ENCODE results near the gene COL6A1. TPM values are rescaled to one million over a fixed set of nuclear protein-coding genes. Genes with fewer than 3 reads are reported as not detected.

COL6A1 gene, protein sequence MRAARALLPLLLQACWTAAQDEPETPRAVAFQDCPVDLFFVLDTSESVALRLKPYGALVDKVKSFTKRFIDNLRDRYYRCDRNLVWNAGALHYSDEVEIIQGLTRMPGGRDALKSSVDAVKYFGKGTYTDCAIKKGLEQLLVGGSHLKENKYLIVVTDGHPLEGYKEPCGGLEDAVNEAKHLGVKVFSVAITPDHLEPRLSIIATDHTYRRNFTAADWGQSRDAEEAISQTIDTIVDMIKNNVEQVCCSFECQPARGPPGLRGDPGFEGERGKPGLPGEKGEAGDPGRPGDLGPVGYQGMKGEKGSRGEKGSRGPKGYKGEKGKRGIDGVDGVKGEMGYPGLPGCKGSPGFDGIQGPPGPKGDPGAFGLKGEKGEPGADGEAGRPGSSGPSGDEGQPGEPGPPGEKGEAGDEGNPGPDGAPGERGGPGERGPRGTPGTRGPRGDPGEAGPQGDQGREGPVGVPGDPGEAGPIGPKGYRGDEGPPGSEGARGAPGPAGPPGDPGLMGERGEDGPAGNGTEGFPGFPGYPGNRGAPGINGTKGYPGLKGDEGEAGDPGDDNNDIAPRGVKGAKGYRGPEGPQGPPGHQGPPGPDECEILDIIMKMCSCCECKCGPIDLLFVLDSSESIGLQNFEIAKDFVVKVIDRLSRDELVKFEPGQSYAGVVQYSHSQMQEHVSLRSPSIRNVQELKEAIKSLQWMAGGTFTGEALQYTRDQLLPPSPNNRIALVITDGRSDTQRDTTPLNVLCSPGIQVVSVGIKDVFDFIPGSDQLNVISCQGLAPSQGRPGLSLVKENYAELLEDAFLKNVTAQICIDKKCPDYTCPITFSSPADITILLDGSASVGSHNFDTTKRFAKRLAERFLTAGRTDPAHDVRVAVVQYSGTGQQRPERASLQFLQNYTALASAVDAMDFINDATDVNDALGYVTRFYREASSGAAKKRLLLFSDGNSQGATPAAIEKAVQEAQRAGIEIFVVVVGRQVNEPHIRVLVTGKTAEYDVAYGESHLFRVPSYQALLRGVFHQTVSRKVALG
- total RNA-seq, result 539 to 636 TPM (median 611 TPM) in 3 replicates

DNA sequence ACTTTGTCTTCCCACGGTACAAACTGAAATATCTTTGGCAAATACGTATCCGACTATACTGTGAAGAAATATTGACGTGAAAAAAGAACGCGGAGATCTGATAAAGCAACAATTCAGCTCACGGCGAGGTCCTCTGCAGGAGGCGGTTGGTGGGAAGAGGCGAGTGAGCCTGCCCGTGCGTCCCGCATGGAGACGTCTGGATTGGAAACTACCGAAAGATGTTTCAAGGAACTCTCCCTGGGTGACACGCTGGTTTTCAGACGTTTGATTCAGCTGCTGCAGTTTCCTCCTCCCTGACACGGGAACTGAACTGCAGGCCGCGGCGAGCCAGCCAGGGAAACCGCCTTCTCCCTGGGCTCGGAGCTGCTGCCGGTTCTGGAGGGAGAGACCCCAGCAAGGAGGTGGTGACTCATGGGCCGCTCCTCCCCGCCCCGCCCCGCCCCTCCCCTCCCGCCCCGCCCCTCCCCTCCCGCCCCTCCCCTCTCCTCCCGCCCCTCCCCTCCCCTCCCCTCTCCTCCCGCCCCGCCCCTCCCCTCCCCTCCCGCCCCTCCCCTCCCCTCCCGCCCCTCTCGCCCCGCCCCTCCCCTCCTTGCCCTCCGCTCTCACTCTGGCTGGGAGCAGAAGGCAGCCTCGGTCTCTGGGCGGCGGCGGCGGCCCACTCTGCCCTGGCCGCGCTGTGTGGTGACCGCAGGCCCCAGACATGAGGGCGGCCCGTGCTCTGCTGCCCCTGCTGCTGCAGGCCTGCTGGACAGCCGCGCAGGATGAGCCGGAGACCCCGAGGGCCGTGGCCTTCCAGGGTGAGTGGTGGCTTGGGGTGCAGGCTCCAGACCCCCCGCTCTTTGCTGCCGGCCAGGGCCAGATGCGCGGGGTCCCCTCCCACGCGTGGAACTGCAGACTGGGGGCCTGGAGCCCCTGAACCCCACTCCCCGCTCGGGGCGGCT, at the start of gene COL6A1:
TSS of gene COL6A1 (plus strand) at position 620 of the 941 bp plus-strand sequence. CDS start at position 701, 81 bp downstream.
- DNase-seq (ENCODE audit: low spot score in 2 of 2, unreplicated experiment in 2 of 2), result peak; percentile 60 to 73
- peaks cover 11% of the 10 kb centered on the region for H3K36me3 Mint-ChIP-seq
- peak within 1 kb of the TSS; percentile 72 for H3K4me3 Mint-ChIP-seq
- H3K27ac Mint-ChIP-seq, result no peak within 1 kb of the TSS
- H3K4me1 Mint-ChIP-seq, result peaks cover 16% of the 10 kb centered on the region
- TF ChIP-seq, protein P1, sequence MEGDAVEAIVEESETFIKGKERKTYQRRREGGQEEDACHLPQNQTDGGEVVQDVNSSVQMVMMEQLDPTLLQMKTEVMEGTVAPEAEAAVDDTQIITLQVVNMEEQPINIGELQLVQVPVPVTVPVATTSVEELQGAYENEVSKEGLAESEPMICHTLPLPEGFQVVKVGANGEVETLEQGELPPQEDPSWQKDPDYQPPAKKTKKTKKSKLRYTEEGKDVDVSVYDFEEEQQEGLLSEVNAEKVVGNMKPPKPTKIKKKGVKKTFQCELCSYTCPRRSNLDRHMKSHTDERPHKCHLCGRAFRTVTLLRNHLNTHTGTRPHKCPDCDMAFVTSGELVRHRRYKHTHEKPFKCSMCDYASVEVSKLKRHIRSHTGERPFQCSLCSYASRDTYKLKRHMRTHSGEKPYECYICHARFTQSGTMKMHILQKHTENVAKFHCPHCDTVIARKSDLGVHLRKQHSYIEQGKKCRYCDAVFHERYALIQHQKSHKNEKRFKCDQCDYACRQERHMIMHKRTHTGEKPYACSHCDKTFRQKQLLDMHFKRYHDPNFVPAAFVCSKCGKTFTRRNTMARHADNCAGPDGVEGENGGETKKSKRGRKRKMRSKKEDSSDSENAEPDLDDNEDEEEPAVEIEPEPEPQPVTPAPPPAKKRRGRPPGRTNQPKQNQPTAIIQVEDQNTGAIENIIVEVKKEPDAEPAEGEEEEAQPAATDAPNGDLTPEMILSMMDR (IDR thresholded peaks at IDR 0.05; ENCODE audit: unreplicated experiment), result no peak
- no peaks in the 10 kb centered on the region for H3K9me3 Mint-ChIP-seq
- H3K27me3 Mint-ChIP-seq (ENCODE audit: low read depth), result peaks cover 34% of the 10 kb centered on the region

DNA sequence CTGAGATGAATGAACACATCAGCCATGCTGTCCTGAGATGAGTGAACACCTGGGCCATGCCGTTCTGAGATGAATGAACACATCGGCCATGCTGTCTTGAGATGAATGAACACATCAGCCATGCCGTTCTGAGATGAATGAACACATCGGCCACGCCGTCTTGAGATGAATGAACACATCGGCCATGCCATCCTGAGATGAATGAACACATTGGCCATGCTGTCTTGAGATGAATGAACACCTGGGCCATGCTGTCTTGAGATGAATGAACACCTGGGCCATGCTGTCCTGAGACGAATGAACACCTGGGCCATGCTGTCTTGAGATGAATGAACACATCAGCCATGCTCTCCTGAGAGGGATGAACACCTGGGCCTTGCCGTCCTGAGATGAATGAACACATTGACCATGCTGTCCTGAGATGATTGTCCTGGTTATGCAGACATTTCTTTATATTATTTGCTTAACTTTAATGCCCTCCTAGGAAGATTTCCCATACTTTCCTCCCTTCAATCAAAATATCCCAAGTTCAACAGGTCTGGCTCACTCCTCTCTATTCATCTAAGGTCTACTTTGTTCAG, 48.6 kb upstream of the COL6A1 start:
- Mint-ChIP-seq H3K4me1 (peaks cover 3% of the 10 kb centered on the region), H3K4me3 (no peak overlapping the region), H3K27ac (no peak overlapping the region), H3K9me3 (no peaks in the 10 kb centered on the region), H3K27me3 (ENCODE audit: low read depth) (peaks cover 15% of the 10 kb centered on the region), H3K36me3 (no peaks in the 10 kb centered on the region)
- TF ChIP-seq, protein P1 (IDR thresholded peaks at IDR 0.05; ENCODE audit: unreplicated experiment), result no peak
- no peak for DNase-seq (ENCODE audit: low spot score in 2 of 2, unreplicated experiment in 2 of 2)

DNA sequence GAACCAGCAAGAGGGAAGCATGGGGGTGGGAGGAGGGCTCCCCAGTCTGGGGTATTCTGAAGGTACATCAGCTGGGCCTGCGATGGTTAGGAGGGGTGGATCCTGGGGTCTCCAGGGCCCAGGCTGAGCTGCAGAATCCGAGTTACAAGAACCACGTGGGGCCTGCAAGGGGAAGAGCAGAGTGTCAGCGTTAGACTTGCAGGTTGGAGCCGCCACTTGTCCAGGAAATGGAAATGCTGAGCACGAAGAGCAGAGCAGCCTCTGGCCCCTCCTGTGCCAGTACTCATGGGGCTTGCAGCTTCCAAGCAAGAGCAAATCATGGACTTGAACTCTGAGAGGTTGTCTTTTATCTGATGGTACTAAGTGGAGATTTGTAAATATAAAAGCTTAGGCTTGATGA, 47.5 kb upstream of the COL6A1 start:
- peaks cover 15% of the 10 kb centered on the region for H3K27me3 Mint-ChIP-seq (ENCODE audit: low read depth)
- H3K4me1 Mint-ChIP-seq, result peaks cover 3% of the 10 kb centered on the region
- H3K9me3 Mint-ChIP-seq, result no peaks in the 10 kb centered on the region
- DNase-seq (ENCODE audit: low spot score in 2 of 2, unreplicated experiment in 2 of 2), result no peak
- no peak overlapping the region for H3K4me3 Mint-ChIP-seq
- H3K27ac Mint-ChIP-seq, result no peak overlapping the region
- no peaks in the 10 kb centered on the region for H3K36me3 Mint-ChIP-seq
- TF ChIP-seq, protein P1 (IDR thresholded peaks at IDR 0.05; ENCODE audit: unreplicated experiment), result no peak

DNA sequence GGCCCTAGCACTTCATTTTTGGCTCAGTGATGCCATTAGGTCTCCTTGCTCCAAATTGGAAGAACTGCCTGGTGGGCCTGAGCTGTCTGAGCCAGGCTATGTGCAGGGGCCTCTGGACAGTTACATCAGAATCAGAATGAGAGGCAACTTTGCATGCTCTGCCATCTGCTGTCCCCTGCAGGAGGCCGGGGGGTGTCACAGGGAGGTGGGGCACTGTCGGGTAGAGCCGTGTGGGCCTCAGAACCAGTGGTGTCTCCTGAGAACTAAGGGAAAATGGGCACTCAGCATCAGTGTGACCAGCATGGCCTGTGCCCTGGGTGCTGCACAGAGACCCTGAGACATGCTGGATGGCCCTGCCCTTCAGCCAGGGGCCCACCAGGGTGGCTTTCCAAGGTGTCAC, 47.0 kb upstream of the COL6A1 start:
- no peak overlapping the region for H3K4me3 Mint-ChIP-seq
- no peaks in the 10 kb centered on the region for H3K36me3 Mint-ChIP-seq
- H3K27me3 Mint-ChIP-seq (ENCODE audit: low read depth), result peaks cover 15% of the 10 kb centered on the region
- no peak for DNase-seq (ENCODE audit: low spot score in 2 of 2, unreplicated experiment in 2 of 2)
- TF ChIP-seq, protein P1 (IDR thresholded peaks at IDR 0.05; ENCODE audit: unreplicated experiment), result no peak
- H3K4me1 Mint-ChIP-seq, result peaks cover 3% of the 10 kb centered on the region
- no peaks in the 10 kb centered on the region for H3K9me3 Mint-ChIP-seq
- H3K27ac Mint-ChIP-seq, result no peak overlapping the region

Data from mesothelial cell of epicardium (in vitro differentiated cells).